H9 (cell line): ENCODE measurements around the gene PPP1R14B. TPM values are rescaled to one million over a fixed set of nuclear protein-coding genes. Genes with fewer than 3 reads are reported as not detected.

ENCODE experiments used
- DNase-seq: peaks from one replicate; pipeline ENCODE4 v3.0.0-alpha.2; 2017
- H2AFZ ChIP-seq: one replicate; pipeline ENCODE4 v1.6.1; 2013; ENCODE audit warnings: mild to moderate bottlenecking, low read length, control low read depth, moderate library complexity
- H2AK5ac ChIP-seq: 2 replicates; pipeline ENCODE4 v1.6.1; 2013; ENCODE audit warnings: low read length, control low read depth, mixed read lengths; ENCODE audit not compliant: insufficient read length
- H2BK120ac ChIP-seq: one replicate; pipeline ENCODE4 v1.6.1; 2013; ENCODE audit warnings: low read depth, mild to moderate bottlenecking, low read length, control low read depth, inconsistent platforms; ENCODE audit not compliant: poor library complexity, severe bottlenecking
- H2BK12ac ChIP-seq: 2 replicates; pipeline ENCODE4 v1.6.1; 2013; ENCODE audit warnings: low read length, control low read depth, mixed read lengths, low read depth; ENCODE audit not compliant: insufficient read length
- H2BK15ac ChIP-seq: 2 replicates; pipeline ENCODE4 v1.6.1; 2013; ENCODE audit warnings: low read depth, low read length, control low read depth
- H2BK20ac ChIP-seq: one replicate; pipeline ENCODE4 v1.6.1; 2013; ENCODE audit warnings: low read depth, mild to moderate bottlenecking, low read length, control low read depth, inconsistent platforms; ENCODE audit not compliant: poor library complexity, severe bottlenecking
- H2BK5ac ChIP-seq: 2 replicates; pipeline ENCODE4 v1.6.1; 2013; ENCODE audit warnings: low read length, control low read depth, mixed read lengths; ENCODE audit not compliant: insufficient read length
- H3K14ac ChIP-seq: 2 replicates; pipeline ENCODE4 v1.6.1; 2013; ENCODE audit warnings: low read length, control low read depth; ENCODE audit not compliant: insufficient read depth
- H3K18ac ChIP-seq: 2 replicates; pipeline ENCODE4 v1.6.1; 2013; ENCODE audit warnings: low read depth, mild to moderate bottlenecking, mixed read lengths, low read length, control low read depth; ENCODE audit not compliant: insufficient read length
- H3K23ac ChIP-seq: 2 replicates; pipeline ENCODE4 v1.6.1; 2013; ENCODE audit warnings: low read length, control low read depth, mixed read lengths, low read depth; ENCODE audit not compliant: insufficient read length
- H3K23me2 ChIP-seq: 2 replicates; pipeline ENCODE4 v1.6.1; 2013; ENCODE audit warnings: low read depth, mild to moderate bottlenecking, mixed read lengths, low read length, control low read depth; ENCODE audit not compliant: insufficient read length, poor library complexity, severe bottlenecking
- H3K27ac ChIP-seq: 2 replicates; pipeline ENCODE4 v1.5.1; 2013; ENCODE audit warnings: low read length, control low read depth, mixed read lengths, low read depth; ENCODE audit not compliant: insufficient read length
- H3K27me3 ChIP-seq: 2 replicates; pipeline ENCODE4 v1.6.1; 2013; ENCODE audit warnings: low read length, control low read depth, inconsistent platforms; ENCODE audit not compliant: insufficient read depth
- H3K4ac ChIP-seq: 2 replicates; pipeline ENCODE4 v1.6.1; 2013; ENCODE audit warnings: low read depth, mild to moderate bottlenecking, control low read depth, inconsistent platforms, low read length, moderate library complexity
- H3K4me1 ChIP-seq: 2 replicates; pipeline ENCODE4 v1.6.1; 2013; ENCODE audit warnings: low read length, control low read depth, inconsistent platforms; ENCODE audit not compliant: insufficient read depth
- H3K4me2 ChIP-seq: 2 replicates; pipeline ENCODE4 v1.6.1; 2013; ENCODE audit warnings: low read length, control low read depth, mixed read lengths; ENCODE audit not compliant: insufficient read length, insufficient read depth
- H3K56ac ChIP-seq: 2 replicates; pipeline ENCODE4 v1.6.1; 2013; ENCODE audit warnings: low read depth, mild to moderate bottlenecking, mixed read lengths, low read length, control low read depth; ENCODE audit not compliant: insufficient read length
- H3K79me1 ChIP-seq: 2 replicates; pipeline ENCODE4 v1.6.1; 2013; ENCODE audit warnings: low read depth, mild to moderate bottlenecking, moderate library complexity, low read length, control low read depth, inconsistent platforms; ENCODE audit not compliant: insufficient read depth, poor library complexity, severe bottlenecking
- H3K79me2 ChIP-seq: 2 replicates; pipeline ENCODE4 v1.6.1; 2013; ENCODE audit warnings: low read length, control low read depth, inconsistent platforms; ENCODE audit not compliant: insufficient read depth
- H3K9ac ChIP-seq: 2 replicates; pipeline ENCODE4 v1.6.1; 2013; ENCODE audit warnings: low read length, control low read depth, mixed read lengths; ENCODE audit not compliant: insufficient read length; ENCODE audit errors: extremely low read depth
- H3K9me3 ChIP-seq: one replicate; pipeline ENCODE4 v1.6.1; 2013; ENCODE audit warnings: low read depth, low read length, inconsistent platforms; ENCODE audit not compliant: control insufficient read depth
- H3T11ph ChIP-seq: one replicate; pipeline ENCODE4 v1.6.1; 2013; ENCODE audit warnings: mild to moderate bottlenecking, low read length, control low read depth, inconsistent platforms
- H4K20me1 ChIP-seq: one replicate; pipeline ENCODE4 v1.6.1; 2013; ENCODE audit not compliant: control insufficient read depth, insufficient read length, insufficient read depth
- H4K5ac ChIP-seq: 2 replicates; pipeline ENCODE4 v1.6.1; 2013; ENCODE audit warnings: low read depth, mild to moderate bottlenecking, mixed read lengths, low read length, control low read depth; ENCODE audit not compliant: insufficient read length
- H4K8ac ChIP-seq: replicated peaks from 2 replicates; pipeline ENCODE4 v1.6.1; 2013; ENCODE audit warnings: low read length, control low read depth, mixed read lengths, low read depth; ENCODE audit not compliant: insufficient read length
- H4K91ac ChIP-seq: 2 replicates; pipeline ENCODE4 v1.6.1; 2013; ENCODE audit warnings: low read depth, mild to moderate bottlenecking, moderate library complexity, mixed read lengths, low read length, control low read depth; ENCODE audit not compliant: insufficient read length
- H3K27ac Mint-ChIP-seq, 3 experiments: 2 replicates in 2 of 3; 3 replicates in 1 of 3; pipeline ENCODE4 v1.8.0; 2020 to 2021; ENCODE audit warnings: mixed read lengths in 3 of 3, mild to moderate bottlenecking in 1 of 3, moderate library complexity in 1 of 3
- H3K27me3 Mint-ChIP-seq: 2 replicates; pipeline ENCODE4 v1.8.0; 2021; ENCODE audit warnings: low read depth, mild to moderate bottlenecking, moderate library complexity, mixed read lengths
- H3K36me3 Mint-ChIP-seq, 3 experiments: 2 replicates in 2 of 3; 3 replicates in 1 of 3; pipeline ENCODE4 v1.8.0; 2020 to 2021; ENCODE audit warnings: low read depth in 3 of 3, mixed read lengths in 3 of 3; ENCODE audit not compliant: insufficient read depth in 1 of 3
- H3K4me1 Mint-ChIP-seq, 2 experiments: 2 replicates each; pipeline ENCODE4 v1.8.0; 2020; ENCODE audit warnings: mixed read lengths in 2 of 2
- H3K4me3 Mint-ChIP-seq, 2 experiments: 2 replicates in 1 of 2; 3 replicates in 1 of 2; pipeline ENCODE4 v1.8.0; 2020 to 2021; ENCODE audit warnings: mild to moderate bottlenecking in 2 of 2, mixed read lengths in 2 of 2, moderate library complexity in 1 of 2
- H3K9me3 Mint-ChIP-seq, 2 experiments: 2 replicates in 1 of 2; 3 replicates in 1 of 2; pipeline ENCODE4 v1.8.0; 2020; ENCODE audit warnings: mild to moderate bottlenecking in 2 of 2, mixed read lengths in 2 of 2, moderate library complexity in 1 of 2
- CTCF ChIP-seq: fragments of 200-600 bp; sonication (generic); conservative IDR thresholded peaks from 3 replicates; pipeline ENCODE4 v1.8.0; 2021; ENCODE audit warnings: antibody characterized with exemption, mild to moderate bottlenecking
- WGBS: extraction: QIAGEN DNeasy Blood & Tissue Kit; methylation state at CpG from one replicate; pipeline ENCODE4 v1.1.7; 2013; ENCODE audit warnings: missing lambda C conversion rate, low lambda C conversion rate, mixed read lengths; ENCODE audit not compliant: insufficient read length; ENCODE audit errors: extremely low coverage; 5-methylcytosine and 5-hydroxymethylcytosine counted together
- total RNA-seq: library from RNA; stranded (reverse); gene quantifications from 2 replicates; pipeline ENCODE4 v1.2.1, GENCODE V29; 2021

Gene PPP1R14B
- total RNA-seq, 1 experiment from 2014 or later: 358 TPM

- no peak overlapping the region for H2BK15ac ChIP-seq
- DNase-seq: no peak
- Mint-ChIP-seq H3K4me3 (peak overlapping the region; percentile 85 to 93), H3K4me1 (peaks cover 28 to 30% of the 10 kb centered on the region in 2 experiments), H3K27me3 (no peaks in the 10 kb centered on the region), H3K27ac (peak overlapping the region; percentile 99; a peak in 6 of 7 replicates), H3K36me3 (peaks cover 13 to 44% (median 26%) of the 10 kb centered on the region in 3 experiments), H3K9me3 (no peaks in the 10 kb centered on the region)
- no peak overlapping the region for H2AFZ ChIP-seq
- H4K8ac ChIP-seq: no peak overlapping the region
- WGBS: no CpG with 5 or more reads among the region's 11 CpGs
- H3K4me1 ChIP-seq: no peaks in the 10 kb centered on the region
- no peak for TF ChIP-seq CTCF
- H3K79me2 ChIP-seq: peaks cover 2% of the 10 kb centered on the region; the same call in 1 of the 2 replicates
- peak overlapping the region; percentile 63 for H3K4me2 ChIP-seq
- no peak overlapping the region for H3K18ac ChIP-seq
- no peaks in the 10 kb centered on the region for H4K20me1 ChIP-seq
- peak overlapping the region; percentile 3 for H3K9ac ChIP-seq
- H2BK120ac ChIP-seq: no peak overlapping the region
- no peak overlapping the region for H4K5ac ChIP-seq
- H3K14ac ChIP-seq: peak overlapping the region; percentile 26; the same call in 1 of the 2 replicates
- peaks cover 10% of the 10 kb centered on the region for H3K23me2 ChIP-seq
- no peak overlapping the region for H2AK5ac ChIP-seq
- H3K9me3 ChIP-seq: no peaks in the 10 kb centered on the region
- H3K79me1 ChIP-seq: no peaks in the 10 kb centered on the region
- H2BK5ac ChIP-seq: no peak overlapping the region
- H4K91ac ChIP-seq: no peak overlapping the region
- no peak overlapping the region for H3K4ac ChIP-seq
- no peak overlapping the region for H3T11ph ChIP-seq
- no peak overlapping the region for H2BK20ac ChIP-seq
- no peaks in the 10 kb centered on the region for H3K27me3 ChIP-seq
- H3K23ac ChIP-seq: no peak overlapping the region
- H3K56ac ChIP-seq: no peak overlapping the region
- H2BK12ac ChIP-seq: no peak overlapping the region
- no peak overlapping the region for H3K27ac ChIP-seq
Observed at GRCh38 chr11:64239662-64240434, 6.9 kb downstream of the PPP1R14B start.
